MCF 10A (cell line): Measurements from ENCODE around the gene PRDX1. TPM values are rescaled to one million over a fixed set of nuclear protein-coding genes. Genes with fewer than 3 reads are reported as not detected.
A peak's percentile ranks its signal among the peaks of the same experiment; 100 is the strongest.
"Not testable (repeated sequence)": the region's sequence is repeated elsewhere in the genome, so short reads cannot be mapped to it uniquely, and the experiment has no call there.

Experiments
- BruUV-seq: library from RNA; stranded (reverse); fragments of 400-500 nt; replicated peaks from 2 replicates; lab custom pipeline; 2021; lab: Mats Ljungman, UMichigan
- CTCF ChIA-PET: fragments of 300-600 bp; sonication (Branson Sonifier 250); formaldehyde crosslinking; extraction: SDS; loops from one replicate; lab custom pipeline; 2021; ENCODE audit warnings: antibody characterized with exemption, inconsistent platforms; lab: Yijun Ruan, JAX
- POLR2A ChIA-PET: fragments of 300-600, 350-650 bp; sonication (Branson Sonifier 250); formaldehyde crosslinking; extraction: SDS; loops from one replicate; lab custom pipeline; 2020; ENCODE audit warnings: antibody characterized with exemption, inconsistent platforms; lab: Yijun Ruan, JAX
- DNase-seq: peaks from one replicate; pipeline ENCODE4 v3.0.0-alpha.2; 2018; ENCODE audit not compliant: unreplicated experiment
- H3K27ac Mint-ChIP-seq: one replicate; pipeline ENCODE4 v1.8.0; 2022; ENCODE audit warnings: mild to moderate bottlenecking, low read depth, mixed read lengths; ENCODE audit not compliant: unreplicated experiment
- H3K27me3 Mint-ChIP-seq: one replicate; pipeline ENCODE4 v1.8.0; 2022; ENCODE audit warnings: mixed read lengths; ENCODE audit not compliant: insufficient read depth, unreplicated experiment
- H3K36me3 Mint-ChIP-seq: one replicate; pipeline ENCODE4 v1.8.0; 2022; ENCODE audit warnings: mild to moderate bottlenecking, moderate library complexity, mixed read lengths; ENCODE audit not compliant: insufficient read depth, unreplicated experiment
- H3K4me1 Mint-ChIP-seq: one replicate; pipeline ENCODE4 v1.8.0; 2022; ENCODE audit warnings: mixed read lengths; ENCODE audit not compliant: insufficient read depth, unreplicated experiment
- H3K4me3 Mint-ChIP-seq: one replicate; pipeline ENCODE4 v1.8.0; 2022; ENCODE audit warnings: mild to moderate bottlenecking, moderate library complexity, mixed read lengths; ENCODE audit not compliant: unreplicated experiment
- H3K9me3 Mint-ChIP-seq: one replicate; pipeline ENCODE4 v1.8.0; 2022; ENCODE audit warnings: mixed read lengths; ENCODE audit not compliant: unreplicated experiment
- intact Hi-C: fragments of 100-400 bp; cut with micrococcal nuclease; formaldehyde crosslinking; loops from 2 replicates; pipeline ENCODE4 v1.14.1; 2022
- total RNA-seq: library from RNA; stranded (reverse); gene quantifications from 2 replicates; pipeline ENCODE4 v1.2.3, GENCODE V29; 2022
- TF ChIP-seq, protein P1 (sequence below): fragments of 200-600 bp; IDR thresholded peaks from one replicate; pipeline ENCODE4 v1.8.0; 2022; ENCODE audit warnings: antibody characterized with exemption, mild to moderate bottlenecking; ENCODE audit not compliant: unreplicated experiment

The PRDX1 gene
- total RNA-seq, 1 experiment from 2014 or later: 207 TPM

DNA sequence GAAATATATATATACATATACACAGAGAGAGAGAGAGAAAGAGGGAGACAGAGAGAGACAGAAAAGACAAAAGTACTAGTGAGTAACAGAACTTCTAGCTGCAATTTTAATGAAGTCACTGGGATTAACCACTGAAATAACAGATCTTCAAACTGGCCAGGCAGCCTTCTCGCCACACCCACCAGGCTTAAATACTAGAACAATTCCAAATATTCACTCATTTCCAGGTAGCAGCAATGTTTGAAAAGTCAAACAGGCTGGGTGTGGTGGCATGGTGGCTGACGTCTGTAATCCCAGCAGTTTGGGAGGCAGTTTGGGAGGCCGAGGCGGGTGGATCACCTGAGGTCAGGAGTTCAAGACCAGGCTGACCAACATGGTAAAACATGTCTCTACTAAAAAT, 5.2 kb downstream of the PRDX1 start:
- Mint-ChIP-seq H3K4me3 (no peak overlapping the region), H3K27ac (no peak overlapping the region), H3K9me3 (no peaks in the 10 kb centered on the region), H3K4me1 (peaks cover 6% of the 10 kb centered on the region), H3K27me3 (no peaks in the 10 kb centered on the region), H3K36me3 (peaks cover 76% of the 10 kb centered on the region)
- intact Hi-C loops: loop anchor here (10.0 kb wide), 1 partner anchor 168 kb away; the partner anchor contains the start of genes GPBP1L1 and TMEM69
- ChIA-PET POLR2A (interaction anchor here (11.2 kb wide), 1 partner anchor 39 kb away, joined by 272 read pairs; the partner anchor contains the start of gene AKR1A1), CTCF (interaction anchor here (0.6 to 9.0 kb wide), 6 partner anchors 19 to 234 kb away, joined by 3 to 71 read pairs (median 4); no protein-coding TSS in a partner anchor)
- TF ChIP-seq, protein P1, sequence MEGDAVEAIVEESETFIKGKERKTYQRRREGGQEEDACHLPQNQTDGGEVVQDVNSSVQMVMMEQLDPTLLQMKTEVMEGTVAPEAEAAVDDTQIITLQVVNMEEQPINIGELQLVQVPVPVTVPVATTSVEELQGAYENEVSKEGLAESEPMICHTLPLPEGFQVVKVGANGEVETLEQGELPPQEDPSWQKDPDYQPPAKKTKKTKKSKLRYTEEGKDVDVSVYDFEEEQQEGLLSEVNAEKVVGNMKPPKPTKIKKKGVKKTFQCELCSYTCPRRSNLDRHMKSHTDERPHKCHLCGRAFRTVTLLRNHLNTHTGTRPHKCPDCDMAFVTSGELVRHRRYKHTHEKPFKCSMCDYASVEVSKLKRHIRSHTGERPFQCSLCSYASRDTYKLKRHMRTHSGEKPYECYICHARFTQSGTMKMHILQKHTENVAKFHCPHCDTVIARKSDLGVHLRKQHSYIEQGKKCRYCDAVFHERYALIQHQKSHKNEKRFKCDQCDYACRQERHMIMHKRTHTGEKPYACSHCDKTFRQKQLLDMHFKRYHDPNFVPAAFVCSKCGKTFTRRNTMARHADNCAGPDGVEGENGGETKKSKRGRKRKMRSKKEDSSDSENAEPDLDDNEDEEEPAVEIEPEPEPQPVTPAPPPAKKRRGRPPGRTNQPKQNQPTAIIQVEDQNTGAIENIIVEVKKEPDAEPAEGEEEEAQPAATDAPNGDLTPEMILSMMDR: no peak
- BruUV-seq: no TSS peak
- no peak for DNase-seq

DNA sequence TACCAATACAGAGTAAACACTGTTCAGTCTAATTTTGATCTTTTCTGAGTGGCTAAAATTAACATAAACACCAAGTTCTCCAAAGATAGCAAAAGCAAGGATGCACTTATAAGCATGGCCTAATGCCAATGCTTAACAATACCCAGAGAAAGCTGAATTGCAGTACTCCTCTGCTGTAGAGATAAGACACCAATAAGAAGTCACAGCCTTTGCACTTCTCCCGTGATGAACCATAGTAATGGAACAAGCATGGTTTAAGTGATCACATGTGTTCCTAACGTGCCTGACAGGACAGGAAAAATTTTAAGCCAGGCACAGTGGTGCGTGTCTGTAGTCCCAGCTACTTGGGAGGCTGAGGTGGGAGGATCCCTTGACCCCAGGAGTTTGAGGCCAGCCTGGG, 5.6 kb downstream of the PRDX1 start:
- no TSS peak for BruUV-seq
- no peak overlapping the region for H3K27ac Mint-ChIP-seq
- TF ChIP-seq, protein P1: no peak
- POLR2A ChIA-PET: interaction anchor here (11.2 kb wide), 1 partner anchor 40 kb away, joined by 272 read pairs; the partner anchor contains the start of gene AKR1A1
- DNase-seq: no peak
- H3K27me3 Mint-ChIP-seq: no peaks in the 10 kb centered on the region
- intact Hi-C loops: loop anchor here (10.0 kb wide), 1 partner anchor 169 kb away; the partner anchor contains the start of genes GPBP1L1 and TMEM69
- peaks cover 6% of the 10 kb centered on the region for H3K4me1 Mint-ChIP-seq
- CTCF ChIA-PET: interaction anchor here (0.6 to 9.0 kb wide), 4 partner anchors 53 to 234 kb away, joined by 3 to 71 read pairs (median 3); no protein-coding TSS in a partner anchor
- H3K9me3 Mint-ChIP-seq: no peaks in the 10 kb centered on the region
- H3K36me3 Mint-ChIP-seq: peaks cover 76% of the 10 kb centered on the region
- H3K4me3 Mint-ChIP-seq: no peak overlapping the region

DNA sequence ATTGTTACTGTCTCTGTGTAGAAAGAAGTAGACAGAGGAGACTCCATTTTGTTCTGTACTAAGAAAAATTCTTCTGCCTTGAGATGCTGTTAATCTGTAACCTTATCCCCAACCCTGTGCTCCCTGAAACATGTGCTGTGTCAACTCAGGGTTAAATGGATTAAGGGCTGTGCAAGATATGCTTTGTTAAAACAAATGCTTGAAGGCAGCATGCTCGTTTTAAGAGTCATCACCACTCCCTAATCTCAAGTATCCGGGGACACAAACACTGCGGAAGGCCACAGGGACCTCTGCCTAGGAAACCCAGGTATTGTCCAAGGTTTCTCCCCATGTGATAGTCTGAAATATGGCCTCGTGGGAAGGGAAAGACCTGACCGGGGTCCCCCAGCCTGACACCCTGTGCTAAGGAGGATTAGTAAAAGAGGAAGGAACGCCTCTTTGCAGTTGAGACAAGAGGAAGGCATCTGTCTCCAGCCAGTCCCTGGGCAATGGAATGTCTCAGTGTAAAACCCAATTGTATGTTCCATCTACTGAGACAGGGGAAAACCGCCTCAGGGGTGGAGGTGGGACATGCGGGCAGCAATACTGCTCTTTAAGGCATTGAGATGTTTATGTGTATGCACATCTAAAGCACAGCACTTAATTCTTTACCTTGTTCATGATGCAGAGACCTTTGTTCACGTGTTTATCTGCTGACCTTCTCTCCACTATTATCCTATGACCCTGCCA, 8.0 kb downstream of the PRDX1 start:
- ChIA-PET CTCF (interaction anchor here (1.2 to 4.2 kb wide), 5 partner anchors 9 to 57 kb away, joined by 3 to 97 read pairs (median 25); partner anchors contain the start of genes CCDC163 and MMACHC), POLR2A (interaction anchor here (3.6 to 4.5 kb wide), 2 partner anchors 8 to 57 kb away, joined by 30 to 36 read pairs; partner anchors contain the start of gene PRDX1)
- intact Hi-C loops: loop anchor here (10.0 kb wide), 1 partner anchor 171 kb away; the partner anchor contains the start of genes GPBP1L1 and TMEM69
- not testable (repeated sequence) for H3K4me1 Mint-ChIP-seq, DNase-seq, H3K9me3 Mint-ChIP-seq, BruUV-seq, H3K27me3 Mint-ChIP-seq, H3K4me3 Mint-ChIP-seq, H3K27ac Mint-ChIP-seq
- peaks cover 93% of the 10 kb centered on the region for H3K36me3 Mint-ChIP-seq

DNA sequence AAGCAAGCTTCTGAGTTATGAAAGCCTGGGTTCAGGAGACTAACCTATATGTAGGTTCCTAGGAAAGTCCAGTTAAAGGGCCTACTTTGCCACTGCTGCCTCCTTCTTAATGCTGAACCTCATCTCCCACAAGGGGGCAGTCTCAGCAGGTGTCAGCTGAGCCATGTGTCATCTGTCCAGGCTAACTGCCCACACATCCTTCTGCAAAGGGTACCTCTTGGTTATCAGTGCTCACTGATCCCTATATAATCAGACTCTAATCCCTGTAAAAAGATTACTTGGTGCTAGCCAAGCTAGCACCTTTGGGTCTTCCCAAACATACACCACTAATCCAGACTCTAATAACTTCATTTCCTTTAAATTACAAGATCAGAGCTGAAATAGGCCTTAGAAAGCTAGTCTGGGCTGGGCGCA, 9.0 kb downstream of the PRDX1 start:
- no peak overlapping the region for H3K4me3 Mint-ChIP-seq
- DNase-seq: peak; percentile 82
- BruUV-seq: no TSS peak
- no peaks in the 10 kb centered on the region for H3K27me3 Mint-ChIP-seq
- no peak overlapping the region for H3K27ac Mint-ChIP-seq
- peaks cover 89% of the 10 kb centered on the region for H3K36me3 Mint-ChIP-seq
- ChIA-PET POLR2A (interaction anchor here (1.2 to 4.5 kb wide), 6 partner anchors 9 to 58 kb away, joined by 3 to 36 read pairs (median 5); partner anchors contain the start of genes AKR1A1, CCDC163, MMACHC and PRDX1), CTCF (interaction anchor here (0.6 to 4.2 kb wide), 18 partner anchors 8 to 615 kb away, joined by 3 to 97 read pairs (median 4); partner anchors contain the start of genes CCDC163 and MMACHC)
- H3K9me3 Mint-ChIP-seq: no peaks in the 10 kb centered on the region
- H3K4me1 Mint-ChIP-seq: no peaks in the 10 kb centered on the region
- TF ChIP-seq, protein P1: peak; percentile 67
- intact Hi-C loops: loop anchor here (1.0 to 10.0 kb wide), 3 partner anchors 58 to 369 kb away; partner anchors contain the start of genes GPBP1L1 and TMEM69
